Measurements from ENCODE around the gene ZNF503.

Gene ZNF503

GRCh38 chr10:75353183-75353582 is 48.4 kb downstream of the ZNF503 start:
- no peak for DNase-seq (ENCODE audit: low read depth)

GRCh38 chr10:75352650-75353049 is 48.9 kb downstream of the ZNF503 start:
- no peak for DNase-seq (ENCODE audit: low read depth)

GRCh38 chr10:75351637-75352036 is 49.9 kb downstream of the ZNF503 start:
- no peak for DNase-seq (ENCODE audit: low read depth)

GRCh38 chr10:75350791-75351190 is 50.8 kb downstream of the ZNF503 start:
- DNase-seq (ENCODE audit: low read depth): no peak

Measured in stimulated activated CD8-positive, alpha-beta memory T cell treated with anti-CD3 and anti-CD28 coated beads, Interleukin-15, amount 100 ng/mL, for 1 hour (primary cell).